H7 (cell line): Measurements from ENCODE around the gene ZBTB21. TPM values are rescaled to one million over a fixed set of nuclear protein-coding genes. Genes with fewer than 3 reads are reported as not detected.
A peak's percentile ranks its signal among the peaks of the same experiment; 100 is the strongest.

Source experiments
- DNase-seq: peaks from one replicate; pipeline ENCODE4 v3.0.0; 2012
- H3K27me3 ChIP-seq: 2 replicates; pipeline ENCODE4 v1.6.0; 2011; ENCODE audit warnings: mild to moderate bottlenecking, low read length; ENCODE audit not compliant: control insufficient read depth, insufficient read depth
- H3K36me3 ChIP-seq: replicated peaks from 2 replicates; pipeline ENCODE4 v1.5.1; 2011; ENCODE audit warnings: low read length; ENCODE audit not compliant: control insufficient read depth, insufficient read depth
- H3K4me3 ChIP-seq: 2 replicates; pipeline ENCODE4 v1.5.1; 2011; ENCODE audit warnings: low read depth, mild to moderate bottlenecking, control low read depth, low read length, moderate library complexity; ENCODE audit not compliant: insufficient read depth
- total RNA-seq: library from RNA; depleted of rRNA; stranded (reverse); fragments of >200 nt; shearing (Covaris generic); gene quantifications from 2 replicates; pipeline ENCODE4 v1.2.3, GENCODE V29; 2014

ZBTB21 gene
- total RNA-seq, 1 experiment from 2014 or later, result 12.1 TPM

DNA sequence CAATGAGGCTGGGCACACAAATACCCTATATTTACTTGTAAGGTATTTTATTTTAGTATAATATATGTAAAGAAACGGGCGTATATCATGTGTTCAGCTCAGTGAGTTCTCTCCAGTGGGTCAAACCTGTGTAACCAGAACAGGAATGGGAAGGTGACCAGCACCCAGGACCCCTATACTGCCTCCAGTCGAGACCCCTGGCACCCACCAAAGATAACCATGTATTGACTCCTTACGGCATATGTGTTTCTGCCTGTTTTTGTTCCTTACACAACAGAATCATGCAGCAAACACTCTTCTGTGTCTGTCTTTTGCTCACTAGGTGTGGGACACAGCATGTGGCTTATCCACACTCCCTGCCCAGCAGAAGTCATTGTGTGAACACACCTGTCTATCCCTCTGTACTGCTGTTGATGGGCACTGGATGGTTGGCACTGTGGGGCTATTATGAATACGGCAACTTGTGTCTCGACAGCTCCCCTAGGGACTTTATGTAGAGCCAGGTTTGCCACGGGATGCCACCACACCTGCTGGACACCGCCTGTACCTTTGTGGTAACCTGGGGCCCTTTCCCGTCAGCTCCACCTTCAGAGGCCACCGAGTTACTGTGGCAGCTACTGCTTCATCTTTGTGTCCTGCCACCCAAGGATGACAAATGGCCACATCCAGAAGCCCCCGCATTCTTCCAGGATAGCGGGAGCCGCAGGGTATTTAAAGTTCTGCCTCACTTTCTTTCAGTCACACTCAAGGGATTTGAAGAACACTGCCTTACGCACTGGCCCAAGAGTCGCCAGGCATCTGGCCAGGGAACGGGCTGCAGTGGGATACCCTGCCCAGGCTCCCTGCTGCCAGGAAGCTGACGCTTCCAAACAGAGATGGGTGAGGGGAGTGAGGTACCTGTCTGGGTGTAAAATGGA is 32.9 kb downstream of the ZBTB21 start:
- no peaks in the 10 kb centered on the region for H3K36me3 ChIP-seq
- DNase-seq, result no peak
- no peak overlapping the region for H3K4me3 ChIP-seq
- H3K27me3 ChIP-seq, result no peaks in the 10 kb centered on the region

GRCh38 chr21:41976611-41977010 is 33.5 kb downstream of the ZBTB21 start:
- H3K4me3 ChIP-seq, result no peak overlapping the region

GRCh38 chr21:41975391-41976272 is 34.5 kb downstream of the ZBTB21 start:
- no peaks in the 10 kb centered on the region for H3K36me3 ChIP-seq
- DNase-seq, result peak; percentile 77
- no peak overlapping the region for H3K4me3 ChIP-seq
- no peaks in the 10 kb centered on the region for H3K27me3 ChIP-seq

More at GRCh38 chr21:41976611-41977010, 33.5 kb downstream of the ZBTB21 start:
- Histone ChIP-seq H3K36me3 (no peaks in the 10 kb centered on the region), H3K27me3 (no peaks in the 10 kb centered on the region)
- DNase-seq, result peak; percentile 17

DNA sequence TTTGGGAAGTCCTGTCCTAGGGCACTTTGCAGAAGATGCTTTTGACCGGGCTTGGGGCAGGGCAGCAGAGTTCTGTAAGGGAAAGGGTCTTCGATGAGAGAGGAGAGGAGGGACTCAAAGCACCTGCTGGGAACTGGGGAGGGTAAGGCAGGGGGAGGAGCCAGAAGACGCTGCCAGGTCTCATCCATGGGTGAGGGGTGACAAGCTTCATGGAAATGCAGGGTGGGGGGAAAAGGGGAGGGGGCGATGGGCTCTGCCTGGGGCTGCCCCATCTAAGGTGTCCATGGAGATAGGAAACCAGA is 35.5 kb downstream of the ZBTB21 start:
- no peak overlapping the region for H3K4me3 ChIP-seq

DNA sequence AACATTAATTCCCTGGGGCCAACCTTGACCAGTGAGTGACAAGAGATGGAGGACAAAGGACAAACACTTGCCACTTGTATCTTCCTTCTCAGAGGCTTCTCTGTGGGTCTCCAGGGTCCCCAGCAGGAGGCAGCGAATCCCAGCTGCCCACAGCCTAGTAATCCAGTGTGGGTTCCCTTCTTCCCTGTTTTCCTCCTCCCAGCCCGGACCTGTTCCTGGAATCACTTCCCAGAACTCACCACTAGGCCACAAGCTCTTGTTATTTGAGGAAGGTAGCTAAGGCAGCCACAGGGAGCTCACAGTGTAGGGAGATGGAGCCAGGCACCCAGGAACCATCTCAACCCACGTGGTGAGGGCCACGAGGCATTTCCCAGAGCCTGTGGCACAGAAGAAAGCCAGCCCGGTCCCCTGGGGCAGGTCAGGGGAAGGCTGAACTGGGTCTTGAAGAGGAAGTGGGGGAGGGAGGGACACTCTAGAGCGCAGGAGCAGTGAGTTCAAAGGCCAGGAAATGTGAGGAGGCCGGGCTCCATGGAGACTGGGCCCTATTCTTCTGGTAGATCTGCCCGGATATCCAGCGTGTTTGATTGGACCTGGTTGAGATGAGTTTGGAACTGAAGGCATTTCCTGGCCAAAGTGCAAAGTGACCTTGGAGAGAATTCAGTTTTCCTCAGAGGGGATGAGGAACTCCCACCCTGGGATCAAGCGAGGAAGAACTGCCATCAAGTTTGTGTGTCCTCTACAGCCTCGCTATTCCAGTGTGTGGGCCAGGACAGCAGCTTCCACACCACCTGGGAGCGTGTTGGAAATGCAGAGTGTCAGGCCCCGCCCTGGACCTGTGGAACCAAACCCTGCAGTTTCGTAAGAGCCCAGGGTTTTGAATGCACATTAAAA is 36.1 kb downstream of the ZBTB21 start:
- peak; percentile 83 for DNase-seq
- H3K36me3 ChIP-seq, result no peaks in the 10 kb centered on the region
- H3K4me3 ChIP-seq, result no peak overlapping the region
- H3K27me3 ChIP-seq, result no peaks in the 10 kb centered on the region

More for the DNA sequence above, 35.5 kb downstream of the ZBTB21 start:
- H3K27me3 ChIP-seq, result no peaks in the 10 kb centered on the region
- peak; percentile 27 for DNase-seq
- H3K36me3 ChIP-seq, result no peaks in the 10 kb centered on the region

GRCh38 chr21:41973427-41973831 is 36.7 kb downstream of the ZBTB21 start:
- Histone ChIP-seq H3K4me3 (no peak overlapping the region), H3K27me3 (no peaks in the 10 kb centered on the region), H3K36me3 (no peaks in the 10 kb centered on the region)
- DNase-seq, result no peak

GRCh38 chr21:41972511-41973205 is 37.5 kb downstream of the ZBTB21 start:
- peak; percentile 33 for DNase-seq
- no peak overlapping the region for H3K4me3 ChIP-seq
- no peaks in the 10 kb centered on the region for H3K27me3 ChIP-seq
- H3K36me3 ChIP-seq, result no peaks in the 10 kb centered on the region

GRCh38 chr21:41971891-41972290 is 38.3 kb downstream of the ZBTB21 start:
- DNase-seq, result no peak
- H3K4me3 ChIP-seq, result no peak overlapping the region
- H3K36me3 ChIP-seq, result no peaks in the 10 kb centered on the region
- H3K27me3 ChIP-seq, result no peaks in the 10 kb centered on the region

GRCh38 chr21:41970751-41971653 is 39.2 kb downstream of the ZBTB21 start:
- H3K27me3 ChIP-seq, result no peaks in the 10 kb centered on the region
- peak; percentile 65 for DNase-seq

DNA sequence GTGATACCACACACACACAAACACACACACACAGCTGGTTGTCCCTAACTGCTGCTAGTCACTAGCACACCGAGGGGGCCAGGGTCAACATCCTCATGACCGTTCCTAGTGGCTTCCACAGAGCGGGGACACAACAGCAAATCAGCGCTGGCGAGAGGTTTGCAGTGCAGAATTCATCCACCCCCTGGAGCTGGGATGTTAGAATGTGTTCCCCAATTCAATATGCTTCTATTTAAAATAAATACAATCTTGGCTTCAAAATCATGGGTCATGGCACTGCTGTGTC is 40.1 kb downstream of the ZBTB21 start:
- Histone ChIP-seq H3K36me3 (no peaks in the 10 kb centered on the region), H3K27me3 (no peaks in the 10 kb centered on the region), H3K4me3 (no peak overlapping the region)
- no peak for DNase-seq

More at GRCh38 chr21:41970751-41971653, 39.2 kb downstream of the ZBTB21 start:
- Histone ChIP-seq H3K4me3 (no peak overlapping the region), H3K36me3 (no peaks in the 10 kb centered on the region)

GRCh38 chr21:41967708-41968107 is 42.5 kb downstream of the ZBTB21 start:
- Histone ChIP-seq H3K27me3 (no peaks in the 10 kb centered on the region), H3K4me3 (no peak overlapping the region), H3K36me3 (no peaks in the 10 kb centered on the region)
- peak; percentile 63 for DNase-seq

DNA sequence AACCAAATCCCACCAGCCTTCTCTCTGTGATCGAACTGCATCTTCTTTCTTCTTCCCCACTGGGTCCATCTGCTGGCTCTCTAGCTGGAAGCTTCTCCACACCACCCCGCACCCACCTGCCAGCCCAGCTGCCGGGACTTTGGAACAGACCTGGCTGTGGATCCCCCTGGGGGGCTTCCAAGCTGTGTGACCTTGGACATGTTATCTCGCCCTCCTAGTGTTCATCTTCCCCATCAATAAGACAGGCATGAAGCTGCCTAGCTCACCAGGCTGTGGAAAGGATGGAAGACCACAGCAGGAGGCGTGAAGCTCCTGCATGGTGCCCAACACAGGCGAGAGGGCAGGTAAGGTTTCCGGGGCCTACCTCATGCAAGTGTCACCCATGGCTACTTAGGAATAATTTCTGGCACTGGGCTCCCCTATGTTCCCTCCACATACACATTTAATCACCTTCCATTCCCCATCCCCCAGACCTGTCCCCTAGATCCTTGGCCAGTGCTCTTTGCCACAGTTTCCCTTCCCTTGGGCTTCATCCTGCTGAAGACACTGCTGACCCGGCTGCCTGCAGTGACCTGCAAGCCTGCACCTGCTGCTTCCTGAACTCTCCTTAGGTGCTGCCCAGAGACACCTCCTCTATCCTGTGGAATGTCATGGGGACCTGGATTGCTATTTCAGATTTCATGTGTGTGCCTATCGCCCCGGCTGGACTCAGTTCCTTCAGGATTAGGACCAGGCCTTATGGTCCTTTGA is 43.1 kb downstream of the ZBTB21 start:
- Histone ChIP-seq H3K36me3 (no peaks in the 10 kb centered on the region), H3K4me3 (no peak overlapping the region), H3K27me3 (no peaks in the 10 kb centered on the region)
- DNase-seq, result peak; percentile 39
